ENCODE data around the gene METAP1D. TPM values are rescaled to one million over a fixed set of nuclear protein-coding genes. Genes with fewer than 3 reads are reported as not detected.

The METAP1D gene
- total RNA-seq, 5 donors from 2014 or later (not counting 1 experiment from before 2014, with no cell fraction given) = 7.6 to 11.4 (median 10.1) TPM

- H3K27me3 Mint-ChIP-seq = peaks cover 0 to 4% of the 10 kb centered on the region in 2 donors
- H3K4me1 Mint-ChIP-seq = no peaks in the 10 kb centered on the region
These were observed 128.7 kb downstream of the METAP1D start for GRCh38 chr2:172128484-172128883.

GRCh38 chr2:172129404-172129803 is 129.7 kb downstream of the METAP1D start:
- no peaks in the 10 kb centered on the region for H3K36me3 ChIP-seq (ENCODE audit: control insufficient read depth in 2 of 2, extremely low read depth in 1 of 2, insufficient read depth in 1 of 2, low read length in 1 of 2)
- H3K9me3 ChIP-seq = no peaks in the 10 kb centered on the region
- no peak for ATAC-seq (replicated peaks in 1 of 4)
- CTCF ChIA-PET = interaction anchor here in 1 of 2 donors (0.6 to 1.0 kb wide), 5 partner anchors 30 to 407 kb away, joined by 3 to 5 read pairs (median 4); no protein-coding TSS in a partner anchor
- peaks cover 0 to 4% of the 10 kb centered on the region in 2 experiments for H3K27me3 ChIP-seq (replicated peaks in 1 of 2; ENCODE audit: control insufficient read depth in 2 of 2, extremely low read depth in 1 of 2, insufficient read depth in 2 of 2, low read length in 1 of 2)
- no peak overlapping the region for H3K27ac Mint-ChIP-seq
- H3K4me1 Mint-ChIP-seq = no peaks in the 10 kb centered on the region
- no peaks in the 10 kb centered on the region for H3K4me1 ChIP-seq (ENCODE audit: control insufficient read depth in 1 of 2, extremely low read depth in 1 of 2, insufficient read depth in 2 of 2, low read length in 2 of 2)
- H3K4me3 ChIP-seq (ENCODE audit: control insufficient read depth in 1 of 2, extremely low read depth in 1 of 2, low read length in 1 of 2) = no peak overlapping the region
- H3K36me3 Mint-ChIP-seq = no peaks in the 10 kb centered on the region
- no peak for DNase-seq
- POLR2A ChIA-PET = no interaction called here
- peaks cover 0 to 4% of the 10 kb centered on the region in 2 donors for H3K27me3 Mint-ChIP-seq
- no peak overlapping the region for H3K27ac ChIP-seq (ENCODE audit: low read length)
- no peak overlapping the region for H3K4me3 Mint-ChIP-seq
- peaks cover 0 to 8% (median 4%) of the 10 kb centered on the region in 3 donors for H3K9me3 Mint-ChIP-seq

More at GRCh38 chr2:172128484-172128883, 128.7 kb downstream of the METAP1D start:
- Histone ChIP-seq H3K27ac (ENCODE audit: low read length) (no peak overlapping the region), H3K9me3 (no peaks in the 10 kb centered on the region), H3K4me1 (ENCODE audit: control insufficient read depth in 1 of 2, extremely low read depth in 1 of 2, insufficient read depth in 2 of 2, low read length in 2 of 2) (no peaks in the 10 kb centered on the region), H3K4me3 (ENCODE audit: control insufficient read depth in 1 of 2, extremely low read depth in 1 of 2, low read length in 1 of 2) (no peak overlapping the region), H3K27me3 (replicated peaks in 1 of 2; ENCODE audit: control insufficient read depth in 2 of 2, extremely low read depth in 1 of 2, insufficient read depth in 2 of 2, low read length in 1 of 2) (peaks cover 0 to 4% of the 10 kb centered on the region in 2 experiments), H3K36me3 (ENCODE audit: control insufficient read depth in 2 of 2, extremely low read depth in 1 of 2, insufficient read depth in 1 of 2, low read length in 1 of 2) (no peaks in the 10 kb centered on the region)
- ChIA-PET POLR2A (interaction anchor here in 1 of 2 donors (0.7 kb wide), 1 partner anchor 244 kb away, joined by 9 read pairs; no protein-coding TSS in a partner anchor), CTCF (interaction anchor here in 1 of 2 donors (0.7 to 1.5 kb wide), 3 partner anchors 95 to 647 kb away, joined by 4 to 5 read pairs (median 4); no protein-coding TSS in a partner anchor)
- no peak for DNase-seq
- Mint-ChIP-seq H3K27ac (no peak overlapping the region), H3K4me3 (no peak overlapping the region), H3K36me3 (no peaks in the 10 kb centered on the region), H3K9me3 (peaks cover 0 to 10% (median 4%) of the 10 kb centered on the region in 3 donors)
- ATAC-seq (replicated peaks in 1 of 4) = no peak

Other genes starting within 250 kb of the METAP1D start
- 10 to 100 TPM; 11.7 to 19.0 (median 13.3) TPM for gene SLC25A12, start 105.7 kb upstream of the METAP1D start, total RNA-seq
- 10 to 100 TPM; 18.0 to 24.8 (median 22.9) TPM for gene HAT1, start 77.5 kb upstream of the METAP1D start, total RNA-seq
- gene DLX1, start 85.6 kb downstream of the METAP1D start, total RNA-seq = not detected
- under 1 TPM in 2 of 5 donors, not detected in 3; 0.16 to 0.19 TPM for gene DLX2, start 102.9 kb downstream of the METAP1D start, total RNA-seq

Measured in T-cell (primary cell).